ENCODE measurements around the gene MSH5.

DNA sequence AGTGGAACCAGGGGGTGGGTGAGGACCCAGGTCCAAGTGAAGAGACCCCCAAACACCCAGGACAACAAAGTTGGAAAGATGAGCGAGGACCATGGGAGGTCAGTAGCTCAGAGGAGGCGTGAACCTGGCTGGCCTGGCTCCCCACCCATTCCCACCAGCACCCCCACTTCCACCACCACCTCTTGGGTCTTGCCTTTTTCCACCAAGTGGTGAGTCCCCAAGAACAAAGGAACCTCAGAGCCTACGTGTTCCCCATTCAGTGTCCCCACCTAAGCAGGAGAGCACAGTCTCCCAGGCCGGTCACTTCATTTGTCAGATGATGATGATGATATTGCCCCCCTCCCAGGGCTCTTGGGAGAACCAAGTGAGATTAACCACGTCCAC, 37.9 kb downstream of the MSH5 start:
- TF ChIP-seq POLR2A (IDR thresholded peaks at IDR 0.05; ENCODE audit: low read depth, low read length) (no peak), POLR2AphosphoS5 (IDR thresholded peaks at IDR 0.05; ENCODE audit: low read depth, low read length) (no peak), TAF1 (IDR thresholded peaks at IDR 0.05; ENCODE audit: borderline replicate concordance, low read depth, low read length) (no peak)
